Muscle layer of colon (tissue), 2 donors: ENCODE results near the gene CTNNA2.

Experiments
- H3K27ac ChIP-seq: one replicate; pipeline ENCODE4 v1.7.0; 2013; ENCODE audit warnings: low read depth, mild to moderate bottlenecking, low read length, moderate library complexity
- H3K27me3 ChIP-seq, 2 donors: one replicate each; pipeline ENCODE4 v1.7.0; 2013; ENCODE audit warnings: low read length in 2 of 2, mild to moderate bottlenecking in 2 of 2; ENCODE audit not compliant: insufficient read depth in 2 of 2, control insufficient read depth in 1 of 2
- H3K36me3 ChIP-seq: one replicate; pipeline ENCODE4 v1.7.0; 2013; ENCODE audit warnings: mild to moderate bottlenecking, low read length; ENCODE audit not compliant: insufficient read depth
- H3K4me1 ChIP-seq: one replicate; pipeline ENCODE4 v1.7.0; 2013; ENCODE audit warnings: mild to moderate bottlenecking, low read length; ENCODE audit not compliant: insufficient read depth
- H3K4me3 ChIP-seq, 2 donors: one replicate each; pipeline ENCODE4 v1.7.0; 2013; ENCODE audit warnings: low read length in 2 of 2, low read depth in 1 of 2, mild to moderate bottlenecking in 1 of 2, moderate library complexity in 1 of 2
- H3K9ac ChIP-seq: one replicate; pipeline ENCODE4 v1.7.0; 2013; ENCODE audit warnings: low read length
- H3K9me3 ChIP-seq: one replicate; pipeline ENCODE4 v1.7.0; 2013; ENCODE audit warnings: mild to moderate bottlenecking, low read length
- donor health status: abdominal sarcoma.
- donor health status: Adenocarcinoma of cecum.

CTNNA2 gene

GRCh38 chr2:80438686-80439085 is 925.8 kb downstream of the CTNNA2 start:
- Histone ChIP-seq H3K27ac (no peak overlapping the region), H3K4me1 (no peaks in the 10 kb centered on the region), H3K9ac (no peak overlapping the region), H3K27me3 (no peaks in the 10 kb centered on the region), H3K4me3 (no peak overlapping the region), H3K9me3 (no peaks in the 10 kb centered on the region), H3K36me3 (no peaks in the 10 kb centered on the region)

GRCh38 chr2:80454628-80455027 is 941.8 kb downstream of the CTNNA2 start:
- no peak overlapping the region for H3K9ac ChIP-seq
- H3K9me3 ChIP-seq = no peaks in the 10 kb centered on the region
- H3K36me3 ChIP-seq = no peaks in the 10 kb centered on the region
- no peaks in the 10 kb centered on the region for H3K4me1 ChIP-seq
- H3K4me3 ChIP-seq = no peak overlapping the region
- no peak overlapping the region for H3K27ac ChIP-seq
- no peaks in the 10 kb centered on the region for H3K27me3 ChIP-seq

- Histone ChIP-seq H3K9ac (no peak overlapping the region), H3K36me3 (no peaks in the 10 kb centered on the region), H3K9me3 (no peaks in the 10 kb centered on the region)
Measured at GRCh38 chr2:80459028-80459427, 946.2 kb downstream of the CTNNA2 start.

GRCh38 chr2:80461505-80462197 is 948.8 kb downstream of the CTNNA2 start:
- Histone ChIP-seq H3K27ac (no peak overlapping the region), H3K9ac (no peak overlapping the region), H3K27me3 (no peaks in the 10 kb centered on the region), H3K4me3 (no peak overlapping the region), H3K9me3 (no peaks in the 10 kb centered on the region), H3K36me3 (no peaks in the 10 kb centered on the region), H3K4me1 (no peaks in the 10 kb centered on the region)

More at GRCh38 chr2:80459028-80459427, 946.2 kb downstream of the CTNNA2 start:
- no peaks in the 10 kb centered on the region for H3K4me1 ChIP-seq
- no peaks in the 10 kb centered on the region for H3K27me3 ChIP-seq
- H3K27ac ChIP-seq = no peak overlapping the region
- H3K4me3 ChIP-seq = no peak overlapping the region

GRCh38 chr2:80462654-80463053 is 949.8 kb downstream of the CTNNA2 start:
- Histone ChIP-seq H3K9me3 (no peaks in the 10 kb centered on the region), H3K36me3 (no peaks in the 10 kb centered on the region), H3K9ac (no peak overlapping the region), H3K27me3 (no peaks in the 10 kb centered on the region), H3K4me1 (no peaks in the 10 kb centered on the region), H3K27ac (no peak overlapping the region), H3K4me3 (no peak overlapping the region)

- Histone ChIP-seq H3K27me3 (no peaks in the 10 kb centered on the region), H3K4me1 (no peaks in the 10 kb centered on the region), H3K4me3 (no peak overlapping the region), H3K9me3 (no peaks in the 10 kb centered on the region), H3K36me3 (no peaks in the 10 kb centered on the region), H3K27ac (no peak overlapping the region), H3K9ac (no peak overlapping the region)
Measured at GRCh38 chr2:80464275-80464674, 951.4 kb downstream of the CTNNA2 start.

- no peaks in the 10 kb centered on the region for H3K4me1 ChIP-seq
- H3K36me3 ChIP-seq = no peaks in the 10 kb centered on the region
- H3K27ac ChIP-seq = no peak overlapping the region
- no peak overlapping the region for H3K4me3 ChIP-seq
- no peaks in the 10 kb centered on the region for H3K27me3 ChIP-seq
- H3K9me3 ChIP-seq = no peaks in the 10 kb centered on the region
- H3K9ac ChIP-seq = no peak overlapping the region
Measured at GRCh38 chr2:80467262-80467811, 954.5 kb downstream of the CTNNA2 start.

- H3K27me3 ChIP-seq = no peaks in the 10 kb centered on the region
- no peaks in the 10 kb centered on the region for H3K4me1 ChIP-seq
- H3K4me3 ChIP-seq = no peak overlapping the region
- H3K36me3 ChIP-seq = no peaks in the 10 kb centered on the region
- H3K9ac ChIP-seq = no peak overlapping the region
- H3K27ac ChIP-seq = no peak overlapping the region
- no peaks in the 10 kb centered on the region for H3K9me3 ChIP-seq
Measured at GRCh38 chr2:80469428-80469827, 956.6 kb downstream of the CTNNA2 start.

- no peak overlapping the region for H3K27ac ChIP-seq
- no peak overlapping the region for H3K4me3 ChIP-seq
- no peaks in the 10 kb centered on the region for H3K4me1 ChIP-seq
- H3K36me3 ChIP-seq = no peaks in the 10 kb centered on the region
- H3K9me3 ChIP-seq = no peaks in the 10 kb centered on the region
- no peaks in the 10 kb centered on the region for H3K27me3 ChIP-seq
- no peak overlapping the region for H3K9ac ChIP-seq
Measured at GRCh38 chr2:80473069-80473468, 960.2 kb downstream of the CTNNA2 start.

GRCh38 chr2:80473796-80474195 is 960.9 kb downstream of the CTNNA2 start:
- H3K27me3 ChIP-seq = no peaks in the 10 kb centered on the region
- no peaks in the 10 kb centered on the region for H3K9me3 ChIP-seq
- H3K4me1 ChIP-seq = no peaks in the 10 kb centered on the region
- no peak overlapping the region for H3K9ac ChIP-seq
- H3K36me3 ChIP-seq = no peaks in the 10 kb centered on the region
- no peak overlapping the region for H3K4me3 ChIP-seq
- no peak overlapping the region for H3K27ac ChIP-seq

- no peak overlapping the region for H3K27ac ChIP-seq
Measured at GRCh38 chr2:80475970-80476369, 963.1 kb downstream of the CTNNA2 start.

GRCh38 chr2:80476535-80477117 is 963.8 kb downstream of the CTNNA2 start:
- Histone ChIP-seq H3K36me3 (no peaks in the 10 kb centered on the region), H3K9me3 (no peaks in the 10 kb centered on the region), H3K4me1 (no peaks in the 10 kb centered on the region), H3K27me3 (no peaks in the 10 kb centered on the region), H3K27ac (no peak overlapping the region), H3K9ac (no peak overlapping the region), H3K4me3 (no peak overlapping the region)

More at GRCh38 chr2:80475970-80476369, 963.1 kb downstream of the CTNNA2 start:
- H3K4me3 ChIP-seq = no peak overlapping the region
- H3K9me3 ChIP-seq = no peaks in the 10 kb centered on the region
- no peak overlapping the region for H3K9ac ChIP-seq
- no peaks in the 10 kb centered on the region for H3K4me1 ChIP-seq
- no peaks in the 10 kb centered on the region for H3K27me3 ChIP-seq
- no peaks in the 10 kb centered on the region for H3K36me3 ChIP-seq
